K562 (cell line): ENCODE results near the gene OR1J4. TPM values are rescaled to one million over a fixed set of nuclear protein-coding genes. Genes with fewer than 3 reads are reported as not detected.

Experiments used
- ATAC-seq: fragments of 200-7000 bp; cut with Tn5 transposase; 3 replicates; pipeline ENCODE4 v1.9.1; 2020; ENCODE audit warnings: moderate library complexity
- BruUV-seq: library from RNA; stranded (reverse); fragments of 400-500 nt; replicated peaks from 2 replicates; lab custom pipeline; 2021; lab: Mats Ljungman, UMichigan
- CTCF ChIA-PET: fragments of 300-600 bp; formaldehyde crosslinking; extraction: SDS; loops from one replicate; lab custom pipeline; 2021; ENCODE audit warnings: low intra/inter-chr PET ratio; lab: Yijun Ruan, JAX
- POLR2A ChIA-PET: fragments of 300-600, 350-650 bp; sonication (Branson Sonifier 250); formaldehyde crosslinking; extraction: SDS; loops from one replicate; lab custom pipeline; 2021; ENCODE audit warnings: antibody characterized with exemption, inconsistent platforms; lab: Yijun Ruan, JAX
- DNase-seq, 4 experiments: peaks; one replicate each; pipeline versions ENCODE4 v3.0.0 to v3.0.0-alpha.2; 2011 to 2018; ENCODE audit warnings: low spot score in 3 of 4, mixed read lengths in 3 of 4; ENCODE audit errors: extremely low read depth in 1 of 4
- FAIRE-seq: peaks from 2 replicates; lab custom pipeline; 2011; peaks lifted over from hg19 to GRCh38; lab: Jason Lieb, UNC
- H2AFZ ChIP-seq: 2 replicates; pipeline ENCODE4 v1.6.0; 2011; ENCODE audit warnings: low read depth, low read length, control low read depth, inconsistent platforms
- H3K27ac ChIP-seq: fragments of 200-600 bp; 3 replicates; pipeline ENCODE4 v1.8.0; 2011; ENCODE audit warnings: low read depth, mild to moderate bottlenecking, control low read depth, inconsistent platforms, low read length, moderate library complexity, mixed read lengths; ENCODE audit errors: extremely low read depth
- H3K27me3 ChIP-seq, 2 experiments: fragments of 300-600 bp in 1 of 2; 2 replicates in 1 of 2; 3 replicates in 1 of 2; pipeline versions ENCODE4 v1.6.0 to v1.8.0; 2011; ENCODE audit warnings: inconsistent platforms in 2 of 2, low read length in 2 of 2, mild to moderate bottlenecking in 1 of 2, mixed read lengths in 1 of 2, moderate library complexity in 1 of 2; ENCODE audit not compliant: control insufficient read depth in 2 of 2, insufficient read depth in 2 of 2
- H3K36me3 ChIP-seq: fragments of 300-600 bp; 3 replicates; pipeline ENCODE4 v1.8.0; 2011; ENCODE audit warnings: mild to moderate bottlenecking, low read length, inconsistent platforms; ENCODE audit not compliant: control insufficient read depth, insufficient read depth
- H3K4me1 ChIP-seq, 2 experiments: fragments of 200-600 bp in 1 of 2; replicated peaks in 1 of 2; 2 replicates in 1 of 2; 3 replicates in 1 of 2; pipeline versions ENCODE4 v1.5.1 to v1.8.0; 2011; ENCODE audit warnings: inconsistent platforms in 2 of 2, low read length in 2 of 2, mild to moderate bottlenecking in 1 of 2, mixed read lengths in 1 of 2, moderate library complexity in 1 of 2; ENCODE audit not compliant: control insufficient read depth in 2 of 2, insufficient read depth in 2 of 2
- H3K4me2 ChIP-seq: 2 replicates; pipeline ENCODE4 v1.6.1; 2011; ENCODE audit warnings: low read length, control low read depth, inconsistent platforms, mixed read lengths; ENCODE audit not compliant: insufficient read depth
- H3K4me3 ChIP-seq: fragments of 200-600 bp; sonication (generic), shearing (Covaris generic); 2 replicates; pipeline ENCODE4 v1.5.1; 2016; ENCODE audit warnings: control low read depth, inconsistent platforms
- H3K79me2 ChIP-seq: fragments of 200-600 bp; 3 replicates; pipeline ENCODE4 v1.8.0; 2011; ENCODE audit warnings: low read length, inconsistent platforms; ENCODE audit not compliant: control insufficient read depth, insufficient read depth
- H3K9ac ChIP-seq, 2 experiments: 2 replicates each; pipeline versions ENCODE4 v1.6.0 to v1.6.1; 2011; ENCODE audit warnings: low read depth in 2 of 2, low read length in 2 of 2, control low read depth in 1 of 2, inconsistent platforms in 1 of 2, mild to moderate bottlenecking in 1 of 2, mixed read lengths in 1 of 2; ENCODE audit not compliant: insufficient read depth in 1 of 2
- H3K9me1 ChIP-seq: one replicate; pipeline ENCODE4 v1.6.0; 2011; ENCODE audit warnings: inconsistent platforms, mild to moderate bottlenecking, low read length, moderate library complexity; ENCODE audit not compliant: control insufficient read depth, insufficient read depth
- H3K9me3 ChIP-seq: replicated peaks from 2 replicates; pipeline ENCODE4 v1.5.1; 2011; ENCODE audit warnings: low read depth, low read length, inconsistent platforms; ENCODE audit not compliant: control insufficient read depth, insufficient read depth
- H4K20me1 ChIP-seq: replicated peaks from 2 replicates; pipeline ENCODE4 v1.6.1; 2011; ENCODE audit warnings: low read length, inconsistent platforms, mixed read lengths; ENCODE audit not compliant: control insufficient read depth, insufficient read depth
- FOXA3 ChIP-seq, 2 experiments: fragments of 450-650 bp in 1 of 2; sonication (generic) in 1 of 2; formaldehyde crosslinking; IDR thresholded peaks in 1 of 2; conservative IDR thresholded peaks in 1 of 2; 2 replicates each; pipeline versions ENCODE4 v1.4.0 to v1.8.0; 2020 to 2022; ENCODE audit warnings: mild to moderate bottlenecking in 2 of 2, missing genetic modification reagents in 1 of 2
- HOMEZ ChIP-seq: fragments of 250-450 bp; sonication (Bioruptor Pico); IDR thresholded peaks from 2 replicates; pipeline ENCODE4 v1.4.0; 2020; ENCODE audit warnings: mild to moderate bottlenecking, moderate library complexity
- JUNB ChIP-seq: fragments of 450-650 bp; formaldehyde crosslinking; conservative IDR thresholded peaks from 2 replicates; pipeline ENCODE4 v1.4.0; 2020; ENCODE audit warnings: mild to moderate bottlenecking
- MTF1 ChIP-seq: fragments of 250-450 bp; sonication (Bioruptor Pico); IDR thresholded peaks from 2 replicates; pipeline ENCODE4 v1.9.0; 2021; ENCODE audit warnings: moderate library complexity, mild to moderate bottlenecking, inconsistent platforms, borderline replicate concordance
- RFX5 ChIP-seq: IDR thresholded peaks from 2 replicates; pipeline ENCODE4 v1.6.1; 2011; ENCODE audit warnings: low read depth, mild to moderate bottlenecking, improper control_type of control experiment, low read length
- SP1 ChIP-seq: sonication (generic); formaldehyde crosslinking; IDR thresholded peaks from 2 replicates; pipeline ENCODE4 v1.8.1; 2022; ENCODE audit warnings: mild to moderate bottlenecking, missing genetic modification reagents
- TAF1 ChIP-seq: IDR thresholded peaks from 2 replicates; pipeline ENCODE4 v1.6.1; 2011; ENCODE audit warnings: mild to moderate bottlenecking, low read length, moderate library complexity; ENCODE audit not compliant: insufficient read depth, control insufficient read depth, severe bottlenecking; ENCODE audit errors: extremely low read depth
- THAP7 ChIP-seq: fragments of 250-450 bp; sonication (Bioruptor Pico); IDR thresholded peaks from 2 replicates; pipeline ENCODE4 v1.5.0; 2021
- THRB ChIP-seq: fragments of 450-650 bp; formaldehyde crosslinking; conservative IDR thresholded peaks from 2 replicates; pipeline ENCODE4 v1.4.0; 2022; ENCODE audit warnings: mild to moderate bottlenecking, missing genetic modification characterization
- ZBTB33 ChIP-seq: sonication (generic); formaldehyde crosslinking; IDR thresholded peaks from 2 replicates; pipeline ENCODE4 v1.8.1; 2023; ENCODE audit warnings: mild to moderate bottlenecking, missing genetic modification reagents
- ZBTB9 ChIP-seq: fragments of 450-650 bp; formaldehyde crosslinking; IDR thresholded peaks from 2 replicates; pipeline ENCODE4 v1.4.0; 2020; ENCODE audit warnings: mild to moderate bottlenecking, moderate library complexity
- ZNF212 ChIP-seq: fragments of 450-650 bp; formaldehyde crosslinking; IDR thresholded peaks from 2 replicates; pipeline ENCODE4 v1.4.0; 2020; ENCODE audit warnings: mild to moderate bottlenecking
- ZNF277 ChIP-seq: fragments of 250-450 bp; sonication (Bioruptor Pico); IDR thresholded peaks from 2 replicates; pipeline ENCODE4 v1.8.0; 2022; ENCODE audit warnings: inconsistent platforms, mild to moderate bottlenecking, moderate library complexity, borderline replicate concordance
- ZZZ3 ChIP-seq: fragments of 450-650 bp; IDR thresholded peaks from 2 replicates; pipeline ENCODE4 v1.6.1; 2016; ENCODE audit warnings: antibody characterized with exemption, mild to moderate bottlenecking, moderate library complexity
- WGBS: fragments of 100-300 bp; shearing (Covaris generic); methylation state at CpG from one replicate; pipeline ENCODE4 v1.1.6; 2016; ENCODE audit warnings: low coverage, mixed read lengths; ENCODE audit not compliant: insufficient coverage; ENCODE audit errors: missing lambda C conversion rate; 5-methylcytosine and 5-hydroxymethylcytosine counted together
- in situ Hi-C: fragments of 300-500 bp; cut with MboI; formaldehyde crosslinking; loops from 4 replicates; pipeline ENCODE4 v1.15.0; 2018; ENCODE audit warnings: inconsistent platforms, mixed read lengths
- intact Hi-C: fragments of 100-400 bp; cut with micrococcal nuclease; formaldehyde crosslinking; loops from 2 replicates; pipeline ENCODE4 v1.14.2; 2022
- polyA plus RNA-seq, 8 experiments: library from polyadenylated mRNA; depleted of rRNA in 4 of 8; stranded (reverse) in 5 of 8; unstranded in 3 of 8; fragments of >200 nt; fragmentation: Nextera tagmentation in 2 of 8; fragmentation: Illumina TruSeq in 1 of 8; extraction: Ambion mirVana in 2 of 8; extraction: Trizol in 1 of 8; gene quantifications; 2 replicates each; pipeline versions ENCODE4 v1.2.1 to v1.2.3, GENCODE V29; 2011 to 2014; ENCODE audit warnings: inconsistent platforms in 1 of 8, missing spikeins in 1 of 8
- total RNA-seq, 7 experiments: library from RNA; depleted of rRNA in 6 of 7; stranded (reverse); fragments of >200 nt in 6 of 7; fragmentation: Illumina TruSeq in 2 of 7; extraction: Trizol in 2 of 7; gene quantifications; 2 replicates each; pipeline versions ENCODE4 v1.2.1 to v1.2.3, GENCODE V29; 2011 to 2021; ENCODE audit warnings: low replicate concordance in 1 of 7

OR1J4 gene
- total and polyA plus RNA-seq, 9 of the 15 experiments (the other 6 are each of a cell fraction or from before 2014, with no cell fraction given) = not detected

- Histone ChIP-seq H3K27ac (no peak within 1 kb of the TSS), H3K9ac (no peak within 1 kb of the TSS), H3K9me3 (no peaks in the 10 kb centered on the region), H3K79me2 (no peaks in the 10 kb centered on the region), H2AFZ (no peak within 1 kb of the TSS), H3K4me2 (no peak within 1 kb of the TSS), H3K27me3 (peaks cover 5 to 6% of the 10 kb centered on the region in 2 experiments; a peak in 4 of 5 replicates), H3K9me1 (no peaks in the 10 kb centered on the region), H3K4me3 (no peak within 1 kb of the TSS), H3K36me3 (no peaks in the 10 kb centered on the region), H3K4me1 (no peaks in the 10 kb centered on the region), H4K20me1 (no peaks in the 10 kb centered on the region)
- DNase-seq (no peak), ATAC-seq (no peak), FAIRE-seq (no peak)
- in situ Hi-C loops = no loop called here
- no TSS peak for BruUV-seq
- ChIA-PET CTCF (no interaction called here), POLR2A (no interaction called here)
- WGBS = 0% methylated on average over 6 of the region's 6 CpGs
- intact Hi-C loops = no loop called here
- no peak for TF ChIP-seq ZBTB9
- no peak for TF ChIP-seq JUNB (CRISPR knock-in tag)
- TF ChIP-seq HOMEZ (CRISPR knock-in tag) = no peak
- TF ChIP-seq FOXA3 (CRISPR knock-in tag; conservative IDR thresholded peaks at IDR 0.05 in 1 of 2, IDR thresholded peaks at IDR 0.05 in 1 of 2) = no peak
- TF ChIP-seq TAF1 = no peak
- no peak for TF ChIP-seq SP1 (CRISPR knock-in tag)
- no peak for TF ChIP-seq ZNF277 (CRISPR knock-in tag)
- TF ChIP-seq ZBTB33 (CRISPR knock-in tag) = no peak
- no peak for TF ChIP-seq ZNF212 (CRISPR knock-in tag)
- no peak for TF ChIP-seq MTF1 (CRISPR knock-in tag)
- TF ChIP-seq RFX5 = no peak
- TF ChIP-seq ZZZ3 = no peak
- TF ChIP-seq THAP7 (CRISPR knock-in tag) = no peak
- TF ChIP-seq THRB (CRISPR knock-in tag) = no peak
Observed at GRCh38 chr9:122510502-122510901, 8.4 kb upstream of the OR1J4 start, which contains the start of gene OR1J2. Gene OR1J2 (plus strand): TSS chr9:122510802. CDS start chr9:122510802, 0 bp downstream.
